Natural killer cell treated with Interleukin-12 subunit alpha and Interleukin-12 subunit beta and Interleukin-15 and Interleukin-18, amount 100 ng/mL, for 72 hours (primary cell): ENCODE measurements around the gene C9orf43. TPM values are rescaled to one million over a fixed set of nuclear protein-coding genes. Genes with fewer than 3 reads are reported as not detected.

ENCODE experiments used
- ATAC-seq, 2 donors: fragments of 150-1000 bp; cut with Tn5 transposase in 1 of 2; sonication (Bioruptor Pico), chemical (Tn5 transposase) in 1 of 2; 2 replicates each; pipeline ENCODE4 v1.10.0; 2021
- DNase-seq: peaks from one replicate; pipeline ENCODE4 v3.0.0; 2022; ENCODE audit warnings: low spot score
- H3K27ac Mint-ChIP-seq, 2 donors: 1 replicate in 1 of 2; 2 replicates in 1 of 2; pipeline ENCODE4 v1.8.0; 2022; ENCODE audit warnings: mixed read lengths in 2 of 2, mild to moderate bottlenecking in 1 of 2, moderate library complexity in 1 of 2
- H3K27me3 Mint-ChIP-seq, 2 donors: 1 replicate in 1 of 2; 2 replicates in 1 of 2; pipeline ENCODE4 v1.8.0; 2022; ENCODE audit warnings: mixed read lengths in 2 of 2
- H3K36me3 Mint-ChIP-seq: one replicate; pipeline ENCODE4 v1.8.0; 2022; ENCODE audit warnings: mixed read lengths
- H3K4me1 Mint-ChIP-seq, 2 donors: 1 replicate in 1 of 2; 2 replicates in 1 of 2; pipeline ENCODE4 v1.8.0; 2022; ENCODE audit warnings: low read depth in 2 of 2, mixed read lengths in 2 of 2, mild to moderate bottlenecking in 1 of 2
- H3K4me3 Mint-ChIP-seq: one replicate; pipeline ENCODE4 v1.8.0; 2022; ENCODE audit warnings: mixed read lengths
- H3K9me3 Mint-ChIP-seq: 2 replicates; pipeline ENCODE4 v1.8.0; 2022; ENCODE audit warnings: mixed read lengths
- total RNA-seq, 2 donors: library from RNA; stranded (reverse); gene quantifications; one replicate each; pipeline ENCODE4 v1.2.3, GENCODE V29; 2022

C9orf43 gene
- total RNA-seq, 2 donors from 2014 or later = 1.1 to 1.3 TPM

DNA sequence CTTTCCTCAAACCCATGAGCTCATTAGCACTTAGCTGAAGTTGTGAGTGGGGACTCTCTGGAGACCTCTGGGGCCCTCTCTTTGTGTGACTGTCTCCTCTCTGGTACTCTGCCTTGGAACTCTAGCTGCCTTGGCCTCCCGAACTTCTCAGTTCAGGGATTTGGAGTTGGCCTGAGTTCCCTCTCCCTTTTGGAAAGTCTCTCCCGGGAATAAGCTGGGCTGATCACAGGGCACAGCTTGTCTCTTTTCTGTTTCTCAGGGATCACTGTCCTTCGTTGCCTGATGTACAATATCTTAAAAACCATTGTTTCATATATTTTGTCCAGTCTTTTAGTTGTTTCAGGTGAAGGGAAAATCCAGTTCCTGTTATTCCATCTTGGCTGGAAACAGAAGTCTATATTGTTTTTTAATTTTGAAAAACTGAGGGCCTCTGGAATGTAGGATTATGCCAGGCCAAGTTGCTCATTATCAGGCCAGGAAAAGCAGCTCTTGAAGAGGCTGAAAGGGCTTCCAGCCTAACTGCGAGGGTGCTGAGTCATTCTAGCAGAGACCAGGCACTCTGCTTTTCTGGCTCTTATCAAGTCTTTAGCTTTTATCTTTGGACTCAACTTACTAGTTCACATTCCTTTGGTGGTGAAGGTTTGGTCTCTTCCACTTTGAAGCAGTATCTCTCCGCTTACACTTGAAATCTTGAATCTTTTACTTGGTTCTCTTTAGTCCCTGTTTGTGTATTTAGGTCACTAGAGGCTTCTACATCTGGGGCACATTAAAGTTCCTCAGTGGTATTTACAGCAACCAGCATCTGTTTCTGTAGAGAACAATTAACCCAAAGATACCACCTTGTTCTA, 44.6 kb downstream of the C9orf43 start:
- Mint-ChIP-seq H3K4me3 (no peak overlapping the region), H3K27me3 (no peaks in the 10 kb centered on the region), H3K9me3 (no peaks in the 10 kb centered on the region), H3K4me1 (peaks cover 10 to 11% of the 10 kb centered on the region in 2 donors), H3K27ac (peak overlapping the region; percentile 9 to 40), H3K36me3 (no peaks in the 10 kb centered on the region)
- no peak for ATAC-seq
- no peak for DNase-seq

DNA sequence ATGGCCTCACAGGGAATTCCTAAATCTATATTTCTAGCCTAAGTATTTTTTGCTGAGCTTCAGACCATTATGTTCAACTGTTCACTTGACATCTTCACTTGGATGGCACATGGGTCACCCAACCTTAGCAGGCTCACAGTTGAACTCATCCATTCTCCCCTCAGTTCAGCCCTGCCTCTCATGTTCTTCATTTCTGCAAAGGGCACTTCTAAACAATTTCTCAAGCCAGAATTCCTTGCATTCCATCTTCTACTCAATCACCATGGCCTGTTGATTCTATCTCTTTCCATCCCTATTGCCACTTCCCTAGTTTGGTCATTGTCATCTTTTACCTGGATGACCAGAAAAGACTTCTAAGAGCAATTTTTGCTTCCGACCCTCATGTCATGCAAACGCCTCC, 45.7 kb downstream of the C9orf43 start:
- peaks cover 8 to 10% of the 10 kb centered on the region in 2 donors for H3K4me1 Mint-ChIP-seq

DNA sequence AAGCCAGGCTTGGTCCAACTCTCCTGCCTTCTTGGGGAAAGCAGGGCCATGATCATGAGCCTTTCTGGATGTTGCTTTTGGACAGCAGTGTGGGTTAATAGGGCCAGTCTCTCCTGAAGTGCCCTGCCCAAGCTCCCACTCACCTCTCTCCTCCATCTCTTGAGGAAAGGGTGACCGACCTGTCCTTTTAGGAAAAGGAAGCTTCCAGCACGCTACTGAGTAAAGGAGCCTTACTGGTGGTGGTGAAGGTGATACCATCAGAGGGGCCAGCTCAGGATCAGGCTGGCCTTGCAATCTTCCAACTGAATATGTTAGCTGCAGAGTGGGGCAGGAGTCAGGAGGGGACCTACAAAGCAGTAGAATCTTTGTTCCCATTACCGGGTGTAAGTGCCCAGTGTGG, 50.7 kb downstream of the C9orf43 start:
- H3K4me1 Mint-ChIP-seq = peaks cover 0 to 7% of the 10 kb centered on the region in 2 donors
- H3K4me3 Mint-ChIP-seq = no peak overlapping the region
- H3K9me3 Mint-ChIP-seq = no peaks in the 10 kb centered on the region
- H3K27me3 Mint-ChIP-seq = no peaks in the 10 kb centered on the region
- no peaks in the 10 kb centered on the region for H3K36me3 Mint-ChIP-seq
- H3K27ac Mint-ChIP-seq = no peak overlapping the region
- no peak for DNase-seq
- no peak for ATAC-seq

More for the DNA sequence above, 45.7 kb downstream of the C9orf43 start:
- no peaks in the 10 kb centered on the region for H3K36me3 Mint-ChIP-seq
- H3K4me3 Mint-ChIP-seq = no peak overlapping the region
- H3K27me3 Mint-ChIP-seq = no peaks in the 10 kb centered on the region
- ATAC-seq (no peak), DNase-seq (no peak)
- H3K9me3 Mint-ChIP-seq = no peaks in the 10 kb centered on the region
- peak overlapping the region in 1 of 2 donors; percentile 9 for H3K27ac Mint-ChIP-seq

DNA sequence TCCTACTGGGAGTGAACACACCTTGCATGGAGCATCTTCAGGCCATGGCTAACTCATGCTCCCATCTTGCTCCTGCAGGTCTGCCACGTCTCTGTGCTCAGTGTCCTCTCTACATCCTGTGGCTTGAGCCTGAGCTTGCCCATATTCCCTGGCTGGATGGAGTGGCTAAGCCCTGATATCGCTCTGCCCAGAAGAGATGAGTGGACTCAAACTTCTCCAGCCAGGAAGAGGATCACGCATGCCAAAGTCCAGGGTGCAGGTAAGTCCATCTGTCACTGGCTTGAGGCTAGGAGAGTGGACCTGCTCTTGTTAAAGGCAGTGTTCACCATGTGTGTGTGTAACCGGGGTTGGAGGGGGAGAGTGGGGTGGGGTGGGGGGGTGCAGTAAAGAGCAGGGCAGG, 51.4 kb downstream of the C9orf43 start:
- DNase-seq (no peak), ATAC-seq (no peak)
- Mint-ChIP-seq H3K9me3 (no peaks in the 10 kb centered on the region), H3K27me3 (no peaks in the 10 kb centered on the region), H3K36me3 (no peaks in the 10 kb centered on the region), H3K4me1 (peaks cover 0 to 7% of the 10 kb centered on the region in 2 donors), H3K4me3 (no peak overlapping the region), H3K27ac (no peak overlapping the region)

DNA sequence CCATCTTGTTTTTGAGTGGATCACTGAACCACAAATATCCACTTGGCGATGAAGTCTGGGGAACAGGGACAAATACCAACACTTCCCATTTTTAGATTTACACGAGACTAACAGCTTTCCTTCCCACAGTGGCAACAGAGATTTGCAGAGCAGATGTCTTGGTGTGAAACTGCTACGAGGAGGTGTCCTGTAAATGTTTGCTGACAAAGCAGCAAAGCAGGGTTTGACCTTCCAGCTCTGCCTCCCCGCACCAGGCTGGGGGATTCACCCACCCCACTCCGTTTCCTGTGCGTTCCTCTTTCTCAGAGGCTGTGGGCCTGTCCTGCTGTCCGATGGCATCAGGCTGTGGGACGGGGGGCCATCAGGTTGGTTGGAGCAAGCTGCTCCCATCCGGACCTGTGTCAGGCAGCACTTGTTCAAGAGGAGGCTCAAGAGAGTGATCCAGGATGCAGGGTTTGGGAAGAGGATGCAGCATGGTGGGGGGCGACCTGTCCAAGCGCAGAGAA, 52.3 kb downstream of the C9orf43 start:
- H3K27ac Mint-ChIP-seq = no peak overlapping the region
- no peaks in the 10 kb centered on the region for H3K9me3 Mint-ChIP-seq
- ATAC-seq = no peak
- no peaks in the 10 kb centered on the region for H3K36me3 Mint-ChIP-seq
- DNase-seq = no peak
- H3K4me3 Mint-ChIP-seq = no peak overlapping the region
- H3K4me1 Mint-ChIP-seq = peaks cover 0 to 7% of the 10 kb centered on the region in 2 donors
- H3K27me3 Mint-ChIP-seq = no peaks in the 10 kb centered on the region

DNA sequence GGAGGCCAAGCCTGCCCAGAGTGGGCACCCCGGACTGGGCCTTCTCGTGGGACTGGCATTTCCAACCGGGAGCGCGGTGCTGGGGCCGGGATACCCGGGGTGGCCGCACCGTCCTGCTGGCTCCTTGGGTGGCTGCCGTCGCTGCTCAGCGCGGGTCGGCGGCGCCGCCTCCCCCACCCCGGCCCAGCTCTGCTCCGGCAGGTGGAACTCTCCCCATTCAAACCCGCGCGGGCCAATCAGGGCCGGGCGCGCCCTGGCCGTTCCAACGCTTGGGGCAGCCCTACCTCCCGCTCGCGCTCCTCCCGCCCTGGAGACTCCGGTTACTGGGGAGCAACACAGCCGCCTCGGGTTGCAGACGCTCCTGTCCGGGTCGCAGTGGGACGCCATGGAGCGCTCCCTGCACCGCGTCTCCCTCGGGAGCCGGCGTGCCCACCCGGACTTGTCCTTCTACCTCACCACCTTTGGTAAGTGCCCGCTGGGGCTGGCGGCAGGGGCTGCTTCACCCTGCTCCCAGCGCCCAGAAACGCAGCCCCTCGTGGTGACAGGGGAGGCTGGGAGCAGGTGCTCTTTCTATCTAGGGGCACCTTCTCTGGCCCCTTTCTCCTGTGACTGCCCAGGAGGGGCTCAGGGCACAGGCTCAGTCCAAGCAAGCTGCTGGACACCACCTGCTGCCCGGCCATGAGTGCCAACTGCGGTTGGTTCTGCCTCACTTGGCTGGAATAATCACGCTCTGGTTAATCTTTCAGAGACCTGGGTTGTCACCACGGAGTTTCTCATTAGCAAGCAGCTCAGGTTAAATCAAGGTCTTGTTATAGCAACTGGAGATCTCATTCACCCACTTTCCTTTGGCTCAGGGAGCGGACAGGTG, 53.1 kb downstream of the C9orf43 start, which contains the start of gene RGS3:
Gene RGS3, plus strand, starts transcription at position 310 of the 868 bp plus-strand sequence. Its CDS starts 76 bp downstream, at position 386.
- no peaks in the 10 kb centered on the region for H3K27me3 Mint-ChIP-seq
- DNase-seq = no peak
- no peaks in the 10 kb centered on the region for H3K36me3 Mint-ChIP-seq
- ATAC-seq = peak in 1 of 2 donors; percentile 24
- H3K4me3 Mint-ChIP-seq = no peak within 1 kb of the TSS
- peaks cover 0 to 7% of the 10 kb centered on the region in 2 donors for H3K4me1 Mint-ChIP-seq
- no peak within 1 kb of the TSS for H3K27ac Mint-ChIP-seq
- H3K9me3 Mint-ChIP-seq = no peaks in the 10 kb centered on the region

DNA sequence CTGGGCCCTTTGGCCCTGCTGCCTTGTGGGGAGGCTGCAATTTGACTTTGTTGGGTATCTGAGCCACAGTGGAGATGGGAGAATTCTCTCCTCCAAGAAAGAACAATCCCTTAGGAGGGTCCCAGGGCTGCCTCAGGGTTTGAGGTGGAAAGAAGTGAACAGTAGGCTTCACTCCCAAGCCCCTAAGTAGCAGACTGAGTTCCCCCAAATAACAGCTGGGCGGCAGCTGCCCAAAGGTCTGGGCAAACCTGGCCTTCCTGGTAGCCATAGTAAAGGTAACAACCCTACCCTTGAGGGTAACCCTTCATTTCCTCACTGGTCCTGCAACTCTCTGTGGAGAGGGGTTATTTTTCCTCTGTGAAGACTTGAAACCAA, 53.7 kb downstream of the C9orf43 start:
- Mint-ChIP-seq H3K4me1 (peaks cover 0 to 7% of the 10 kb centered on the region in 2 donors), H3K27ac (no peak overlapping the region)
- no peak for ATAC-seq

DNA sequence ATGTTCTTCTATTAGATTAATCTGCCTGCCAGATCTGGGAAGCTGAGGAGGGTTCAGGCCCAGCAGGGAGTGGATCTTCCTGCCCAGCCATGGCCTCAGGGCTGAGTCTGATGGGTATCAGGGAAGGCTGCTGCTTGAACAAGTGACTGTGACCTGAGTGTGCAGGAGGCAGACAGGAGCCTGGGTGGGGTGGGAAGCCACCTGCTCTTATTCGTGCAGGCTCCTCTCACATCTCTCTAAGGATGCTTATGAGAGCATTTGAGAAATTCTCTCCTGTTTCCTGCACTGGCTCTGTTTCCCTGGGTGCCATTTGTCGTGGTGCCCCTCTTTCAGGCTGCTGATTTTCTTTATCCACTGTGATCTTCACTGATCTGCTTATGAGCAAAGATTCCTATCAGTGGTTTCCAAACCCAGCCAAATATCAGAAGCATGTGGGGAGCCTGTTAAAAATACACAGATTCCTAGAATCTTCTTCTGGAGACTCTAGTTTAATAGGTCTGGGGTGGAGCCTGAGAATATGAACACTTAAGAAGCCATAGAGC, 55.1 kb downstream of the C9orf43 start:
- Mint-ChIP-seq H3K4me1 (peaks cover 0 to 7% of the 10 kb centered on the region in 2 donors), H3K27ac (peak overlapping the region in 1 of 2 donors; percentile 34), H3K4me3 (no peak overlapping the region), H3K36me3 (no peaks in the 10 kb centered on the region), H3K9me3 (no peaks in the 10 kb centered on the region), H3K27me3 (no peaks in the 10 kb centered on the region)
- DNase-seq (no peak), ATAC-seq (no peak)

More for the DNA sequence above, 53.7 kb downstream of the C9orf43 start:
- Mint-ChIP-seq H3K9me3 (no peaks in the 10 kb centered on the region), H3K36me3 (no peaks in the 10 kb centered on the region), H3K4me3 (no peak overlapping the region), H3K27me3 (no peaks in the 10 kb centered on the region)
- no peak for DNase-seq

DNA sequence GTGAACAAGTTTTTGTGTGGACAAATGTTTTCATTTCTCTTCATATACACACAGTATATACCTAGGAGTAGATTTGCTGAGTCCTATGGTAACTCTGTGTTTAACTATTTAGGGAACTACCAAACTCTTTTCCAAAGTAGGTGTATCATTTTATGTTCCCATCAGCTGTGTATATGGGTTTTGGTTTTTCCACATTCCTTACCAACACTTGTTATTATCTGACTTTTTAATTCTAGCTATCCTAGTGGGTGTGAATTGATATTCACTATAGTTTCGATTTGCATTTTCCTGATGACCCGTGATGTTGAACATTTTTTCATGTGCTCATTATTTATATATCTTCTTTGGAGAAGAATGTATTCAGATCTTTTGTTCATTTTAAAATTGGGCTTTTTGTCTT, 56.6 kb downstream of the C9orf43 start:
- Mint-ChIP-seq H3K27me3 (no peaks in the 10 kb centered on the region), H3K4me3 (no peak overlapping the region), H3K4me1 (peaks cover 0 to 3% of the 10 kb centered on the region in 2 donors), H3K36me3 (no peaks in the 10 kb centered on the region), H3K9me3 (no peaks in the 10 kb centered on the region), H3K27ac (no peak overlapping the region)
- no peak for DNase-seq
- no peak for ATAC-seq

DNA sequence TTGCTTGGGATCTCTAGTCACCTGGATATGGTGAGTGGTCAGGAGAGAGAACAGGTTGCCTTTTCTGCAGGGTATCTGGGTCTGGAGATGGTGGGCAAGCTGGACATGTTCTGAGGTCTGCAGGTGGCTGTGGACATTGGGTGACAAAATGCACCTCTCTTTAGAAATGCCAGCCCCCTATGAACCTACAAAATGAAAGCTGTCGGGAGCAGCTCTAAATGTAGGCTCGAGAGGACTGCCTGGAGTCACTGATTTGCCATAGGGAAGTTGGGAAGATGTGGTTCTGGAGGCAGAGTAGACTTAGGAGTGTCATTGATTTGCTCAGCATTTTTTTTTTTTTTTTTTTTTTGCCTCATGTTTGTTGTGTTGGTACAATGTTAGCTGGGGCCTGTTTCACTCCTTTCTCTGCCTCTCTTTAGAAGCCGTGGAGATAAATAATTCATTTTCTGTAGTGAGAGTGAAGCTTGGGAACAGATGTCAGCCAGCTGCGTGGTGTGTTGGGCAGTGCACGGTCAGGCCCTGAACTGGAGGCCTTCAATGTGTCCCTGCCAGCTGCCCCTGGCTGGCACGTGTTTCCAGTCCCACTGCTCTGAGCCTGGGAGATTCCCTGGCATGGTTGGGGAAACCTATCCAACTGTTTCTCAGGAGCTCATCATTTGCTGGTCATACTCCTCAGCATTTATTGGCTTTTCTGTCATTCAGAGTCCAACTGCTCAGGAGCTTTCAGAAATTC, 58.3 kb downstream of the C9orf43 start:
- Mint-ChIP-seq H3K27ac (no peak overlapping the region), H3K4me3 (no peak overlapping the region), H3K4me1 (peaks cover 0 to 3% of the 10 kb centered on the region in 2 donors), H3K27me3 (no peaks in the 10 kb centered on the region), H3K9me3 (no peaks in the 10 kb centered on the region), H3K36me3 (no peaks in the 10 kb centered on the region)
- no peak for ATAC-seq
- no peak for DNase-seq

DNA sequence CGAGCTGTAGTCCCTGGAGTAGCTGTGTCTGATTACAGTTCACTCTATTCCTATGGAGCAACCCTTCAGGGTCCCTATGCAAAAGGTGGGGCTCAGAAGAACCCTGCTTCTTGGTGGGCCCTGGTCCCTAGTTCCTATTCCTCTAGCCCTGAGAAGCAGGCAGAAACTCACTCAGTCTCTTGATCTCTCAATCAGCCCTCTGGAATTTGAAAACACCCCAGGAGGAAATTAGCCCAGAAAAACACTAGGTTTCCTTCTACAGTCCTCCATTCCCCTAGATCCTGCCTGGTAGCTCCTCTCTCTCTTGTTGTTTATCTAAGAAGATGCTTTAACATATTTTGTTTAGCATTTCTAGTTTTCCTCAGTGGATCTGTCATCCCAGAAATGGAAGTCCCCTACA, 60.6 kb downstream of the C9orf43 start:
- Mint-ChIP-seq H3K4me1 (peaks cover 0 to 2% of the 10 kb centered on the region in 2 donors), H3K4me3 (no peak overlapping the region), H3K27me3 (no peaks in the 10 kb centered on the region), H3K36me3 (no peaks in the 10 kb centered on the region), H3K9me3 (no peaks in the 10 kb centered on the region), H3K27ac (no peak overlapping the region)
- DNase-seq = no peak
- ATAC-seq = no peak

DNA sequence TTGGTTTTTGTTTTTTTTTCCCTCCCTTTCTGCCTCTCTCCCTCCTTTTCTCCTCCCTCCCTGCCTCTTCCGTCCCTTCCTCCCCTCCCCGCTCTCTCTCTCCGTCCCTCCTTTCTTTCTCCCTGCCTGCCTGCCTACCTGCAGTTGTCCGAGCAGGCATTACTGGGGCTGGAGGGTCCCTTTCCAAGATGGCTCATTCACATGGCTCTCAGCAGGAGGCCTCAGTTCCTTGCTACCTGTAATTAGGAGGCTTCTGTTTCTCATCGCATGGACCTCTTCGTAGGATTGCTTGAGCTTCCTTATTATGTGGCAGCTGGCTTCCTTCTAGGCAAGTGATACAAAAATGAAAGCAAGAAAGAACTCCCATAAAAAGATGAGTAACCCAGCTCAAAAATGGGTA, 61.0 kb downstream of the C9orf43 start:
- Mint-ChIP-seq H3K4me1 (no peaks in the 10 kb centered on the region), H3K36me3 (no peaks in the 10 kb centered on the region), H3K4me3 (no peak overlapping the region), H3K27me3 (no peaks in the 10 kb centered on the region), H3K27ac (no peak overlapping the region), H3K9me3 (no peaks in the 10 kb centered on the region)
- no peak for DNase-seq
- ATAC-seq = no peak

DNA sequence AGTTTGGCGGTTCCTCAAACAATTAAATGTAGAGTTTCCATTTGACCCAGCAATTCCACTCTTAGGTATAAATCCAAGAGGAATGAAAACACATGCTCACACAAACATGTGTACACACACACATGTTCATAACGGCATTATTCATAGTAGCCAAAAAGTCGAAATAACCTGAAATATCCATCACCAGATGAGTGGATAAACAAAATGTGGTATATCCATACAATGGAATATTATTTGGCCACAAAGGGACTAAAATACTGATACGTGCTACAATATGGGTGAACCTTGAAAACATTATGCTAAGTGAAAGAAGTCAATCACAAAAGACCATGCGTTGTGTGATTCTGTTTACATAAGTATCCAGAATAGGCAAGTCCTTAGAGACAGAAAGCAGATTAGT, 61.7 kb downstream of the C9orf43 start:
- no peaks in the 10 kb centered on the region for H3K36me3 Mint-ChIP-seq
- H3K27ac Mint-ChIP-seq = no peak overlapping the region
- no peak overlapping the region for H3K4me3 Mint-ChIP-seq
- no peak for ATAC-seq
- no peaks in the 10 kb centered on the region for H3K9me3 Mint-ChIP-seq
- H3K27me3 Mint-ChIP-seq = no peaks in the 10 kb centered on the region
- DNase-seq = no peak
- H3K4me1 Mint-ChIP-seq = no peaks in the 10 kb centered on the region
